ENCODE results near the gene DNM3.
A peak's percentile ranks its signal among the peaks of the same experiment; 100 is the strongest.

DNM3 gene

GRCh38 chr1:172180501-172181285 is 339.4 kb downstream of the DNM3 start:
- Histone ChIP-seq H3K4me3 (ENCODE audit: low read depth, low read length, poor library complexity, severe bottlenecking) (peak overlapping the region; percentile 36), H3K79me2 (ENCODE audit: insufficient read depth, low read length) (no peaks in the 10 kb centered on the region), H3F3A (ENCODE audit: insufficient read depth, low read length) (no peaks in the 10 kb centered on the region), H3K36me3 (ENCODE audit: insufficient read depth, low read length) (no peaks in the 10 kb centered on the region), H3K4me2 (ENCODE audit: low read length) (peak overlapping the region; percentile 69), H3K9ac (ENCODE audit: low read length) (peak overlapping the region; percentile 40), H3K4me1 (ENCODE audit: insufficient read depth, low read length, severe bottlenecking) (peaks cover 37% of the 10 kb centered on the region), H4K20me1 (ENCODE audit: insufficient read depth, low read length) (no peaks in the 10 kb centered on the region), H3K9me2 (ENCODE audit: low read depth, low read length) (no peaks in the 10 kb centered on the region), H3K27me3 (ENCODE audit: insufficient read depth, low read length) (no peaks in the 10 kb centered on the region), H3K27ac (ENCODE audit: low read depth, low read length, poor library complexity, severe bottlenecking) (peak overlapping the region; percentile 53), H3K9me3 (ENCODE audit: low read length) (no peaks in the 10 kb centered on the region), H2AFZ (ENCODE audit: low read length) (peak overlapping the region; percentile 48)
- TF ChIP-seq, protein P1, sequence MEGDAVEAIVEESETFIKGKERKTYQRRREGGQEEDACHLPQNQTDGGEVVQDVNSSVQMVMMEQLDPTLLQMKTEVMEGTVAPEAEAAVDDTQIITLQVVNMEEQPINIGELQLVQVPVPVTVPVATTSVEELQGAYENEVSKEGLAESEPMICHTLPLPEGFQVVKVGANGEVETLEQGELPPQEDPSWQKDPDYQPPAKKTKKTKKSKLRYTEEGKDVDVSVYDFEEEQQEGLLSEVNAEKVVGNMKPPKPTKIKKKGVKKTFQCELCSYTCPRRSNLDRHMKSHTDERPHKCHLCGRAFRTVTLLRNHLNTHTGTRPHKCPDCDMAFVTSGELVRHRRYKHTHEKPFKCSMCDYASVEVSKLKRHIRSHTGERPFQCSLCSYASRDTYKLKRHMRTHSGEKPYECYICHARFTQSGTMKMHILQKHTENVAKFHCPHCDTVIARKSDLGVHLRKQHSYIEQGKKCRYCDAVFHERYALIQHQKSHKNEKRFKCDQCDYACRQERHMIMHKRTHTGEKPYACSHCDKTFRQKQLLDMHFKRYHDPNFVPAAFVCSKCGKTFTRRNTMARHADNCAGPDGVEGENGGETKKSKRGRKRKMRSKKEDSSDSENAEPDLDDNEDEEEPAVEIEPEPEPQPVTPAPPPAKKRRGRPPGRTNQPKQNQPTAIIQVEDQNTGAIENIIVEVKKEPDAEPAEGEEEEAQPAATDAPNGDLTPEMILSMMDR (IDR thresholded peaks at IDR 0.05; ENCODE audit: low read length): no peak
- TF ChIP-seq EZH2 (IDR thresholded peaks at IDR 0.05; ENCODE audit: borderline replicate concordance, low read length): no peak

DNA sequence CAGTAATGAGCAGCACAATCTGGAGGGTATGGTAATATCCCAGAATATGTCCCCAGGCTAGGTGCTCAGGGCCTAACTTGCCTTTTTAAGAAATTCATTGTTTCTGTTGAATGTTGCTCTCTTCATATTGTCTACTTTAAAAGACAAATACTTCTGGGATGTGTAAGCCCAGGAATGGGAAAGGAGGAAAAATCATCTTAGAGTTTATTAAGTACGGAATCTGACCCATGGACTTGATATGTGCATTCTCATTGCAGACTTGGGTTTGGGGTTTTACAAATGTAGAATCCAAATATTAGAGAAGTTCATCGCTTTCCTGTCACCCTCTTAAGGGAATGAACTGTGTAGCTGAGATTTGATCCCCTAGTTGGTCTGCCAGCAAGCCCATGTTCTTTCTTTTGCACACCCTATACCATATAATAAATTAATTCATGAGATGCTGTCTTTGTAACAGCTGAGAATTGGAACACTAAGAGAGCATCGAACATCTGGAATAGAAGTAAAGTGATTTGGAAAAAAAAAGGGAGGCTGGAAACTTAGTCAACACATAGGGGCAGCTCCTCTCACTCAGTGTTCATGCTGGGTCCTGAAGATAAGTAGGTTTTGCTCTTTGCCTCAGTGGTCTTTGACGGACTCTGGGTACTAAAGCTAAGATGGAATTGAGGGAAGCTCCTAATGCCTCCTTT is 343.4 kb downstream of the DNM3 start:
- peak overlapping the region; percentile 33 for H3K27ac ChIP-seq (ENCODE audit: low read depth, low read length, poor library complexity, severe bottlenecking)
- H4K20me1 ChIP-seq (ENCODE audit: insufficient read depth, low read length): no peaks in the 10 kb centered on the region
- H3K79me2 ChIP-seq (ENCODE audit: insufficient read depth, low read length): no peaks in the 10 kb centered on the region
- no peak overlapping the region for H3K9ac ChIP-seq (ENCODE audit: low read length)
- no peaks in the 10 kb centered on the region for H3K9me3 ChIP-seq (ENCODE audit: low read length)
- H3F3A ChIP-seq (ENCODE audit: insufficient read depth, low read length): no peaks in the 10 kb centered on the region
- H3K27me3 ChIP-seq (ENCODE audit: insufficient read depth, low read length): no peaks in the 10 kb centered on the region
- H3K4me3 ChIP-seq (ENCODE audit: low read depth, low read length, poor library complexity, severe bottlenecking): no peak overlapping the region
- no peaks in the 10 kb centered on the region for H3K9me2 ChIP-seq (ENCODE audit: low read depth, low read length)
- H3K4me2 ChIP-seq (ENCODE audit: low read length): no peak overlapping the region
- H3K36me3 ChIP-seq (ENCODE audit: insufficient read depth, low read length): no peaks in the 10 kb centered on the region
- TF ChIP-seq EZH2 (IDR thresholded peaks at IDR 0.05; ENCODE audit: borderline replicate concordance, low read length): no peak
- TF ChIP-seq, protein P1 (IDR thresholded peaks at IDR 0.05; ENCODE audit: low read length): no peak
- no peak overlapping the region for H2AFZ ChIP-seq (ENCODE audit: low read length)
- peaks cover 48% of the 10 kb centered on the region for H3K4me1 ChIP-seq (ENCODE audit: insufficient read depth, low read length, severe bottlenecking)

DNA sequence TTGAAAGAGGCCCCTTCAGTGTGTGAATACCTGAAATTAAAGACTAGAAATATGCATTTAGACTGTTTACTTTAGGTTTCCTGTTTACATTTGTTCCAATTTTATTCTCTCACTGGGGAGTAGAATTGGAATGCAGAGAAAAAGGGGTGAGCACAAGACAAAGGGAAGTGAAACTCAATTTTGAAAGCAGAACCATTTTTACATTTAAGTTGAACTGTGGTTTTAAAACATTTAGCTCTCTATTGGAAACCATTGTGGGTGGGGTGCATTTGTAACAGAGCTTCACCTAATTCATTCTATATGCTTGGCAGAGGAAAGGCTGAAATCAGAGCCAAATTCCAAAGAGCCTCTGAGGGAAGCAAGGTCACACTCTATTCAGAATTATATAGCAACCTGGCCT is 343.9 kb downstream of the DNM3 start:
- no peak overlapping the region for H3K9ac ChIP-seq (ENCODE audit: low read length)
- H3K27ac ChIP-seq (ENCODE audit: low read depth, low read length, poor library complexity, severe bottlenecking): peak overlapping the region; percentile 33
- H3K36me3 ChIP-seq (ENCODE audit: insufficient read depth, low read length): no peaks in the 10 kb centered on the region
- no peaks in the 10 kb centered on the region for H3K9me3 ChIP-seq (ENCODE audit: low read length)
- H4K20me1 ChIP-seq (ENCODE audit: insufficient read depth, low read length): no peaks in the 10 kb centered on the region
- no peak overlapping the region for H2AFZ ChIP-seq (ENCODE audit: low read length)
- 0 out of 2 replicates have a peak overlapping the region, but pooled peaks have one; percentile 4 for H3K4me2 ChIP-seq (ENCODE audit: low read length)
- TF ChIP-seq, protein P1 (IDR thresholded peaks at IDR 0.05; ENCODE audit: low read length): no peak
- no peak for TF ChIP-seq EZH2 (IDR thresholded peaks at IDR 0.05; ENCODE audit: borderline replicate concordance, low read length)
- no peaks in the 10 kb centered on the region for H3K9me2 ChIP-seq (ENCODE audit: low read depth, low read length)
- H3K4me1 ChIP-seq (ENCODE audit: insufficient read depth, low read length, severe bottlenecking): peaks cover 48% of the 10 kb centered on the region
- no peaks in the 10 kb centered on the region for H3F3A ChIP-seq (ENCODE audit: insufficient read depth, low read length)
- H3K79me2 ChIP-seq (ENCODE audit: insufficient read depth, low read length): no peaks in the 10 kb centered on the region
- H3K4me3 ChIP-seq (ENCODE audit: low read depth, low read length, poor library complexity, severe bottlenecking): no peak overlapping the region
- H3K27me3 ChIP-seq (ENCODE audit: insufficient read depth, low read length): no peaks in the 10 kb centered on the region

All from OCI-LY1 (cell line).